ENCODE data around the gene WDR59. TPM values are rescaled to one million over a fixed set of nuclear protein-coding genes. Genes with fewer than 3 reads are reported as not detected.
"Not testable (repeated sequence)": the region's sequence is repeated elsewhere in the genome, so short reads cannot be mapped to it uniquely, and the experiment has no call there.

The WDR59 gene
- total and polyA plus RNA-seq, 7 donors = 6.2 to 40.7 (median 20.3) TPM

DNA sequence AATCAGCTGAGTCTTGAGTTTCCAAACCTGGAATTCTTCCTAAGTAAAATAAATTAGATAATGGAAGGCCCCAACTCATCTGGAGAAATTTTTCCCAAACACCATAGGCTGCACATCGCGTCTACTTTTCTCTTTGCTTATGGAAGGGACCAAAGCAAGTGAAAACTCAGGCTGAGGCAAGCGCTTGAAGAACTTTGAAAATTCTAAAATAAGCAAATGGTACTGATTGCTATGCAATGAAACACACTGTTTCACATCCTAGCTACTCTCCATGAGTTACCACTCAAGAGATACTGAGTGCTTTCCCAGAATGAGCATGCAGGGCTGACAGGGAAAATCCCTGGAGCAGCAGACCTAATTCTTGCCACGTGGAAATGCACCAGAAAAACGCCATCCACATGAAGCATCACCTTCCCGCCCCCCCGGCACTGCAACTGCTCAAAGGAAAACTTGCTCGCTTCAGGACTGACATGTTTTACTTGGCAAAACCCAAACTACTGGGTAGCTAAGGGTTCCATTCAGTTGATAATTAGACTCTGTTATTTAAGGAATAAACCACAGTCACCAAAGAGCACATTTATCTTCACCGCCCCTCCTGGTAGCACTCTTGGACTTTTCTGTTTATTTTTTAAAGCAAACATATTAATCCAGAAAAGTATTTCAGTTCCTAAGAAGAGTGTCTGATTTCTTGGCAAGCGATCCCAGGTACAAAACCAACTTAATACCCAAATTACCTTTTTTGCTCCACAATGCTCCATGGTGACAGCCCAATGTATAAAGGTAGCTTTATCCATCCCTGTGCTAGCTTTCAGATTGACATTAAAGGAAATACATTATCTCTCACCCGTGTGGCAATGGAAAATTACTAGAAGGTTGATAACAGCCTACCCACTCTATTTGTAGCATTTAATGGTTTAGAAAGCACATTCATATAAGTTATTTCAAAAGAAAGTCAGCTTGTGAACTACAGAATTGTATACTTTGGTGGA, 62.5 kb downstream of the WDR59 start:
- Histone ChIP-seq H3K27me3 (no peaks in the 10 kb centered on the region), H3K36me3 (peaks cover 0 to 38% (median 7%) of the 10 kb centered on the region in 4 donors), H3K9me3 (no peaks in the 10 kb centered on the region), H3K4me3 (no peak overlapping the region), H3K4me1 (peaks cover 0 to 33% (median 29%) of the 10 kb centered on the region in 4 donors), H3K27ac (peak overlapping the region; percentile 35 to 66 (median 48))
- DNase-seq = no peak
- TF ChIP-seq POLR2AphosphoS5 (IDR thresholded peaks at IDR 0.05) (peak in 3 of 4 donors; percentile 11 to 44 (median 20)), POLR2A (IDR thresholded peaks at IDR 0.05) (no peak), EP300 (IDR thresholded peaks at IDR 0.05) (peak in 1 of 4 donors; percentile 7)
- TF ChIP-seq, protein P1, sequence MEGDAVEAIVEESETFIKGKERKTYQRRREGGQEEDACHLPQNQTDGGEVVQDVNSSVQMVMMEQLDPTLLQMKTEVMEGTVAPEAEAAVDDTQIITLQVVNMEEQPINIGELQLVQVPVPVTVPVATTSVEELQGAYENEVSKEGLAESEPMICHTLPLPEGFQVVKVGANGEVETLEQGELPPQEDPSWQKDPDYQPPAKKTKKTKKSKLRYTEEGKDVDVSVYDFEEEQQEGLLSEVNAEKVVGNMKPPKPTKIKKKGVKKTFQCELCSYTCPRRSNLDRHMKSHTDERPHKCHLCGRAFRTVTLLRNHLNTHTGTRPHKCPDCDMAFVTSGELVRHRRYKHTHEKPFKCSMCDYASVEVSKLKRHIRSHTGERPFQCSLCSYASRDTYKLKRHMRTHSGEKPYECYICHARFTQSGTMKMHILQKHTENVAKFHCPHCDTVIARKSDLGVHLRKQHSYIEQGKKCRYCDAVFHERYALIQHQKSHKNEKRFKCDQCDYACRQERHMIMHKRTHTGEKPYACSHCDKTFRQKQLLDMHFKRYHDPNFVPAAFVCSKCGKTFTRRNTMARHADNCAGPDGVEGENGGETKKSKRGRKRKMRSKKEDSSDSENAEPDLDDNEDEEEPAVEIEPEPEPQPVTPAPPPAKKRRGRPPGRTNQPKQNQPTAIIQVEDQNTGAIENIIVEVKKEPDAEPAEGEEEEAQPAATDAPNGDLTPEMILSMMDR (IDR thresholded peaks at IDR 0.05) = no peak
- intact Hi-C loops (cut with DNase I) = no loop called here
- 88 to 91% methylated on average over 11 of the region's 11 CpGs for WGBS, 2 donors

DNA sequence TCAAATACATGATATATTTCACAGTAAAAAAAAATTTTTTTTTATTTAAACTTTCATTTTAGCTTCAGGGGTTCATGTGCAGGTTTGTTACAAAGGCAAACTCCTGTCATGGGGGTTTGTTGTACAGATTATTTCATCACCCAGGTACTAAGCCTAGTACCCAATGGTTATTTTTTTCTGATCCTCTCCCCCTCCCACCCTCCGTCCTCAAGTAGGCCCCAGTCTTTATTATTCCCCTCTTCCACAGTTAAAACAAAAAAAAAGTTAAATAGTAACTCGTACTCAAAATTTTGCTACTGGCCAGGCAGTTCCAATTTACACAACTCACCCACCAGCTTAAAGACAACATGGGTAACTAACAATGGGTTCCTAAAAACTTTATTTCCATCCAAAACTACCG, 63.9 kb downstream of the WDR59 start:
- no peak overlapping the region for H3K4me3 ChIP-seq
- TF ChIP-seq EP300 (IDR thresholded peaks at IDR 0.05) (no peak), POLR2AphosphoS5 (IDR thresholded peaks at IDR 0.05) (no peak), POLR2A (IDR thresholded peaks at IDR 0.05) (no peak)
- TF ChIP-seq, protein P1 (IDR thresholded peaks at IDR 0.05) = no peak
- peaks cover 0 to 33% (median 29%) of the 10 kb centered on the region in 4 donors for H3K4me1 ChIP-seq
- peak overlapping the region in 2 of 4 donors; percentile 47 to 66 for H3K27ac ChIP-seq
- intact Hi-C loops (cut with DNase I) = no loop called here
- DNase-seq = no peak
- no peaks in the 10 kb centered on the region for H3K9me3 ChIP-seq
- 90 to 94% methylated on average over 3 of the region's 3 CpGs for WGBS, 2 donors
- H3K27me3 ChIP-seq = no peaks in the 10 kb centered on the region
- peaks cover 1 to 52% (median 13%) of the 10 kb centered on the region in 4 donors for H3K36me3 ChIP-seq

DNA sequence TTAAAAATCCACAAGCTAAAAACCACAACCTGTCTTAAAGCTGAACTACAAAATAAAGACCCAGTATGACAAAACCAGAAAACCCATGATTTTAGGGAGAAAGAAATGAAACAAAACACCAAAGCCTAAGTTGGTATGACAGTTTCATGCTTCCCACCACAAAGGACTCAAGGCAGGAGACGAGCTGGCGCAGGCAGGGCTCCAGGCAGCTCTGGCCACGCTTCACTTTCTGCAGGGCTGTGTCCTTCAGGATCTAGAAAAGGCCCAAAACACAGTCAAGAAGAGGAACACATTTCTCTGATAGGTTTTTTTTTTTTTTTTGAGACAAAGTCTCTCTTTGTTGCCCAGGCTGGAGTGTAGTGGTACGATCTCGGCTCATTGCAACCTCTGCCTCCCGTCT, 75.3 kb downstream of the WDR59 start:
- WGBS, 2 donors = 93 to 98% methylated on average over 6 of the region's 6 CpGs
- Histone ChIP-seq H3K9me3 (peaks cover 0 to 12% (median 0%) of the 10 kb centered on the region in 4 donors), H3K36me3 (peaks cover 14 to 74% (median 44%) of the 10 kb centered on the region in 4 donors), H3K4me1 (no peaks in the 10 kb centered on the region), H3K27ac (no peak overlapping the region), H3K4me3 (no peak overlapping the region), H3K27me3 (no peaks in the 10 kb centered on the region)
- intact Hi-C loops (cut with DNase I) = no loop called here
- no peak for DNase-seq
- TF ChIP-seq POLR2A (IDR thresholded peaks at IDR 0.05) = no peak
- TF ChIP-seq, protein P1 (IDR thresholded peaks at IDR 0.05) = no peak
- TF ChIP-seq EP300 (IDR thresholded peaks at IDR 0.05) = no peak
- no peak for TF ChIP-seq POLR2AphosphoS5 (IDR thresholded peaks at IDR 0.05)

DNA sequence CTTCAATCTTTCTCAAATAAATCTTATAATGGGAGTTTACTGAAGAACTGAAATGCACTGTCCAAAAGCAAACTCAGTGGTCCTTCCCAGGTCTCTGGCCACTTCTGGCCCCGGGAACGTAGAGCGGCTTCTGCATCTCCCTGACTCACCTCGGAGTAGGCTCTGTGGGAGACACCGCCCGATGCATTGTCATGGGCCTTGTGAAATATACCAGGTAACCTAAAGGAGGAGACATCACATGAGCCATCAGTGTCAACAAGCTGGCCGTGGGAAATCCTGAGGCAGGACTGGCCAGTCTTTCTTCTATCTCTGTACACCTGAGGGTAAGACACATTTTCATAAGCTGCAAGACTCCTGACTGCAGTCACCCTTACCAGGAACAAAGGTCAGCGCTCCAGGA, 76.2 kb downstream of the WDR59 start:
- H3K9me3 ChIP-seq; H3K4me3 ChIP-seq; H3K27me3 ChIP-seq; intact Hi-C loops (cut with DNase I); DNase-seq; H3K27ac ChIP-seq; H3K4me1 ChIP-seq: not testable (repeated sequence)
- WGBS, 2 donors = 97 to 98% methylated on average over 7 to 8 of the region's 8 CpGs
- H3K36me3 ChIP-seq = peaks cover 8 to 65% (median 37%) of the 10 kb centered on the region in 4 donors

DNA sequence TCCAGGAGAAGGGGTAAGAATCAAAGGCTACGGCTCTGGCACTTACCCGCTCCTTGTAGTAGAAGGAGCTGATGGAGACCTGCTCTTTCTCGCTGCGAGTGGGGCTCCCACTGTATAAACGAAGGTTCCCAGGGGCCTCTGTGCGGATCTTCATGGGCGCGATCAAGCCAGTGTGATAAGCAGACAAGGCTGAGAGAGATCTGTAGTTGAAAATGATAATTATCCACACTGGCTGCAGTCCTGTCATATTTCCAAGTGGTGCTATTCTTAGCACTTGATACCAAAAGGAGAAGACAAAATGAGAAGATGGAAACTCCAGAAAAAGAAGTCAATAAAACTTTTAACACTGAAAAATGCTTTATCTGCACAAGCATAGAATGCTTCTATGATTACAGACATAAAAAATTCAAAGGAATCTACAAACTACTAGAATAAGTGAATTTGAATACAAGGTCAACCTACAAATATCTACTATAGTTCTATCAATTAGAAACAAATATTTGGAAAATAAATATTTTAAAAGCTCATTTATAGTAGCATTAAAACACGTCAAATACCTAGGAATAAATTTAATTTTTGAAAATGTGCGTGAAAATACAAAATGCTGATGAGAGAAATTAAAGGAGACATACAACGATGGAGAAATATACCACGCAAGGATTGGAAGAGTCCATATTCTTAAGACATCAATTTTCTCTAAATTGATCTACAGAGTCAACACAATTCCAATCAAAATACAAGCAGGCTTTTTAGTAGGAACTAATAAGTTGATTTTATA, 80.8 kb downstream of the WDR59 start:
- Histone ChIP-seq H3K9me3 (peaks cover 0 to 2% (median 0%) of the 10 kb centered on the region in 4 donors), H3K27me3 (no peaks in the 10 kb centered on the region), H3K36me3 (peaks cover 0 to 31% (median 22%) of the 10 kb centered on the region in 4 donors), H3K27ac (peak overlapping the region in 1 of 4 donors; percentile 5), H3K4me1 (peaks cover 0 to 15% (median 11%) of the 10 kb centered on the region in 4 donors), H3K4me3 (no peak overlapping the region)
- no peak for TF ChIP-seq POLR2A (IDR thresholded peaks at IDR 0.05)
- no peak for TF ChIP-seq POLR2AphosphoS5 (IDR thresholded peaks at IDR 0.05)
- TF ChIP-seq EP300 (IDR thresholded peaks at IDR 0.05) = no peak
- TF ChIP-seq, protein P1 (IDR thresholded peaks at IDR 0.05) = no peak
- intact Hi-C loops (cut with DNase I) = no loop called here
- 98 to 99% methylated on average over 12 of the region's 12 CpGs for WGBS, 2 donors
- no peak for DNase-seq
